AG09309 (cell line): ENCODE measurements around the gene LITAFD.

ENCODE experiments used
- DNase-seq: peaks from one replicate; pipeline ENCODE4 v3.0.0-alpha.2; 2010; ENCODE audit warnings: low read depth
- H3K4me3 ChIP-seq: 2 replicates; pipeline ENCODE4 v1.5.1; 2011; ENCODE audit warnings: mild to moderate bottlenecking, low read depth, low read length, moderate library complexity; ENCODE audit not compliant: control insufficient read depth
- TF ChIP-seq, protein P1 (sequence below): IDR thresholded peaks from 2 replicates; pipeline ENCODE4 v1.5.1; 2011; ENCODE audit warnings: mild to moderate bottlenecking, low read depth, low read length, inconsistent platforms; ENCODE audit not compliant: insufficient read depth, control insufficient read depth; ENCODE audit errors: missing control alignments

Gene LITAFD

DNA sequence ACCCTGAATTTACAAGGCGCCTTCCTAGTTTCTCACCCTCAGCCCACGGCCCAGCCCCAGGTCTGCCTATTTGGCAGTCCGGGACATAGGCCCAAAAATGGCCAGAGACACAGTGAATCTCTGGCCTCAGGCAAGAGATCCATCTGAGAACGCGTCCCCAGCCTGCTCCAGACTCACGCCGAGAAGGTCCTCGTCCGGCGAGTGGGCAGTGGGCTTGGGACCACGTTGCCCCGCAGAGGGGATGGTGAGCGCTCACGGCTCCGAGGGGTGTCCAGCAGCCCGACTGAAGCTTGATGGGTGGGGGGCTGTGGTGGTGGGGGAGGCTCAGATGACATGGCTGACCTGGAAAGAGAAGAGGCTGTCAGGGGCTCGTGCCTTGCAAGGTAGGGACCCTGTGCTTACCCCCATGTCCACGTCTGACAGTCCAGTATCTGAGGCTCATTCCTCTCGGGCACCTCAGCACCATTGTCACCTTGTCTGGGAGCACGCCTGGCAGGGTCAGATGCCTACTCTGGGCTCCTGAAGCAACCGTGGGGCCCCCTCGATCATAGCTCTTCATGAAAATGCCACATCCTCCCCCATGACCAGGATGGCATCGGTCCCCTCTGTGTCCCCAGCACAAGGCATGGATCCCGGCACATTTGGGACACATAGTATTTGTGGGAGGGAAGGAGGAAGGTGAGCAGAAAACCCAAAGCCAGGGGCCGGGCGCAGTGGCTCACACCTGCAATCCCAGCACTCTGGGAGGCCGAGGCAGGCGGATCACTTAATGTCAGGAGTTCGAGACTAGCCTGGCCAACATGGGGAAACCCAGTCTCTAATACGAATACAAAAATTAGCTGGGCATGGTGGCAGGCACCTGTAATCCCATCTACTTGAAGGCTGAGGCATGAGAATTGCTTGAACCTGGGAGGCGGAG, 22.9 kb upstream of the LITAFD start:
- TF ChIP-seq, protein P1, sequence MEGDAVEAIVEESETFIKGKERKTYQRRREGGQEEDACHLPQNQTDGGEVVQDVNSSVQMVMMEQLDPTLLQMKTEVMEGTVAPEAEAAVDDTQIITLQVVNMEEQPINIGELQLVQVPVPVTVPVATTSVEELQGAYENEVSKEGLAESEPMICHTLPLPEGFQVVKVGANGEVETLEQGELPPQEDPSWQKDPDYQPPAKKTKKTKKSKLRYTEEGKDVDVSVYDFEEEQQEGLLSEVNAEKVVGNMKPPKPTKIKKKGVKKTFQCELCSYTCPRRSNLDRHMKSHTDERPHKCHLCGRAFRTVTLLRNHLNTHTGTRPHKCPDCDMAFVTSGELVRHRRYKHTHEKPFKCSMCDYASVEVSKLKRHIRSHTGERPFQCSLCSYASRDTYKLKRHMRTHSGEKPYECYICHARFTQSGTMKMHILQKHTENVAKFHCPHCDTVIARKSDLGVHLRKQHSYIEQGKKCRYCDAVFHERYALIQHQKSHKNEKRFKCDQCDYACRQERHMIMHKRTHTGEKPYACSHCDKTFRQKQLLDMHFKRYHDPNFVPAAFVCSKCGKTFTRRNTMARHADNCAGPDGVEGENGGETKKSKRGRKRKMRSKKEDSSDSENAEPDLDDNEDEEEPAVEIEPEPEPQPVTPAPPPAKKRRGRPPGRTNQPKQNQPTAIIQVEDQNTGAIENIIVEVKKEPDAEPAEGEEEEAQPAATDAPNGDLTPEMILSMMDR: no peak
- no peak for DNase-seq
- no peak overlapping the region for H3K4me3 ChIP-seq

DNA sequence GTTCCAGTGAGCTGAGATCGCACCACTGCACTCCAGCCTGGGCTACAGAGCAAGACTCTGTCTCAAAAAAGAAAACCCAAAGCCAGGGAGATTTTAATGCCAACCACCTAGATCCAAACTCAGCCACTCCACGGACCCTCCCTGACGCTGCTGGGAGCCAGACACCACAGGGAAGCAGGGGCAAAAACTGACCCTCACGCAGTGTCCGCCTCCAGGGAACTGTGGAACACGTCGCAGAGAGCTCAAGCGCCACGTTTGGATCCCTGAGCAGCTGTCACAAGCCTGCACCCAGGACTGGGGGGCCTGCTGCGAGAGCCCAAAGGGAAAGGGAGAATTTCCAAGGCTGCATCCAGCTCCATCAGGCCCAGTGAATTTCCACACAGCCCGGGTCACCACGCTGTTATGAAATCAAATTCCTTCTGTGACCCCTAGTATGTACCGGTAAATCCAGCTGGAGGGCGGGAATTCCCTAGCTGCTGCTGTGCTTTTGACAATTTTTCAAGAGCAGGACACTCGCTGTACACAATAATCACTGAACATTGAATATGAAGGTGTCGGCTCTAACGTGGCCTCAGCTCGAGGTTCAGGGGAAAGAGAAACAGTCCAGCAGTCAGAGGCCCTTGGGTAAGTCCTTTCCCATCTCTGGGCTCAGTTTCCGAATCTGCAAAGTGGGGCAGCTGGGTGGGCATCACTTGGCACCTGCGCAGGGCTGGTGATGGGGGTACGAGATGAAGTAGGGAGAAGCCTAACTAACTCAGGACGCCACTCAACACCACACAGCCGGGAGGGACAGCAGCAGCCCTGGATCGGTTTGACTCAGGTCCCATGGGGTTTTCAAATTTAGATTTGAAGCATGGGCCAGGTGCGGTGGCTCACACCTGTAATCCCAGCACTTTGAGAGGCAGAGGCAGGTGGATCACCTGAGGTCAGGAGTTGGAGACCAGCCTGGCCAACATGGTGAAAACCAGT, 22.0 kb upstream of the LITAFD start:
- no peak for DNase-seq
- TF ChIP-seq, protein P1: no peak
- no peak overlapping the region for H3K4me3 ChIP-seq

DNA sequence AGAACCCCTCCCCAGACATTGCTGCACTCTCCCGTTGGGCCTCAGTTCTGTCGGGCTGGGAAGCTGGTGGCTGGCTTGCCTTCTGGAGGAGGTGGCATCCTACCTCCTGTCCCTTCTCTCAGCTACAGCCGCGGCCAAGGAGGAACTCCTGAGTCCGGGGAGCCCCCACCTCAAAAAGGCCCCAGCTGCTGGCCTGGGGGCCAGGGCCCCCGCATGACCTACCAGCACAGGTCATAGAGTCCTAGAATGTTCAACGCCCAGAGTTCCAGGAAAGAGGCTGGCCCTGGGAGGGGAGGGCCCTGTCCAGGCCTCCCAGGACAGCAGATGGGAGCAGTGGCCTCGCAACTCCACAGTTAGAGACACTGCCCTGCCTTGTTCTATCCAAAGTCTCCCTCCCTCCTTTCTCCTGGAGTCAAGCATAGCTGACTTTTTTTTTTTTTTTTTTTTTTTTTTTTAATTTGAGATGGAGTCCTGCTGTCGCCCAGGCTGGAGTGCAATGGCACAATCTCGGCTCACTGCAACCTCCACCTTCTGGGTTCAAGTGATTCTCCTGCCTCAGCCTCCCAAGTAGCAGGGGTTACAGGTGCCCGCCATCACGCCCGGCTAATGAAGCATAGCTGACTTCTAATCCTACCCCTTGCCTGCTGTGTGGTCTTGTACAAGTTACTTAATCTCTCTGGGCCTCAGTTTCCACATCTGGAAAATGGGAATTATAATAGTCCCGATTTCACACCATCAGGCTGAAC, 20.4 kb upstream of the LITAFD start:
- no peak for DNase-seq
- TF ChIP-seq, protein P1: no peak
- H3K4me3 ChIP-seq: no peak overlapping the region

DNA sequence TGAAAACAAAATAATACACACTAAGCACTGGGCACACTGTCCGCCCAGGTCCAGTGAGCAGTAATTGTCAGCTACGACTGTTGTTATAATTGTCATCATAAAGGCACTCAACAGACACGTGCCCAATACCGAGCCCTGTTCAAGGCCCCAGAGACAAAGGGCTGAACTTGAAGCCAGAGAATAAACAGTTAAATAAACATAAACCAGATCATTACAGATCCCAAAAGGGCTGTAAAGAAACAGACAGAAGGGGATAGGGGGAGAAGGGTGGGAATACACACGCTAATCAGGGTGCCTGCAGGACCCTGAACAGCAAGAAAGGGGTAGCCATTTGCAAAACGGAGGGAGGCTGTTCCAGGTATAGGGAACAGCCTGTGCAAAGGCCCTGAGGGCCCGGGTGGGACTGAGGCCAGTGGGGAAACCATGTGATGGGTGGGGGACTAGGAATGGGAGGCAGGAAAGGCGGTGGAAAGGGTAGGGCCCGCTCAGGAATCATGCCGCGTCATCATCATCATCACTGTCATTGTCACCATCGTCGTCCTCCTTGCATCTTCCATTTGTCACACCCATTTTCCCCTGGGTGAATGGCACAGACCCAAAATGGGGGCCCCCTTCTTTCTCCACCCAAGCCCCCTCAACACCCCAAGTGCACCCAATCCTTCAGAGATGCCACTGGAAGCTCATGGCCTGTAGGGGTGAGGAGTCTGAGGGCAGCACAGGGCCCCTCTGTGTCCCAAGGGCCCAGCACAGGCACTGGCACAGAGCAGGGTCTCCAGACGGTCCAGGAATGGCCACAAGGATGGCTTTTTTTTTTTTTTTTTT, 19.6 kb upstream of the LITAFD start:
- TF ChIP-seq, protein P1: no peak
- no peak overlapping the region for H3K4me3 ChIP-seq
- DNase-seq: no peak

DNA sequence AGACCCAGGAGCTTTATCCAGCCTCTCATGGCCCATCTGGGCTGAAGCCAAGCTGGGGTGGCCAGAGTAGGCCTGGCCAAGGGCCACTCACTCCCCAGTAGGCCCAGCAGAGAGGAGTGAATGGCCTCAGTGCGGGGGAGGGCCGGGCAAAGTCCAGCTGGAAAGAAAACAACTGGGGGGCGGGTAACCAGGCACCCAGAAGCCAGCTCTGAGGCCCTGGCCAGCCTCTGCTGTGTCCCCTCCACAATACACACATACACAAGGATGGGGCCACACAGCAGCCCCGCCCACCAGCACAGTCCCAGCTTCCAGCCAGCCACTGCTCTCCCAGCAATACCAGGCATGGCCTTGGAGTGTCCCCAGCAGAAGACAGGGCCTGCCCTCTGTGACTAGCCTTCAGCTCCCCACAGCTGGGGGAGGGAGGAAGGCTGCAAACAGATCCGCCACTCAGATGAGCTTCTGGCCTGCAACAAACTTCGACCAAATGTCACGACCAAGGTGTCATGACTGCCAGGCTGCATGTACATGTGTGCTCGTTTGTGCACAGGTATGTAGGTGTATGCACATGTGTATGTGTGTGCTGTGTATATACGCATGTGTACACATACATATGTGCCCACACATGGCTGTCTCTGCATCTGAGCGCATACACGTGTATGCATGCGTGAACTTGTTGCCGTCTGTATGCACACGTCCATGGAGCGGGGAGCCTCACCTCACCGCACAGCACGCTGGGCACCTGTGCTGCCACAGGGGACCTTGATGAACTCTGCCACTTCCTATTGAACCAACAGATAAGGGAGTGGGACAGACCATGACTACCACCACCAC, 18.3 kb upstream of the LITAFD start:
- DNase-seq: no peak
- TF ChIP-seq, protein P1: no peak
- no peak overlapping the region for H3K4me3 ChIP-seq
